Activated naive CD8-positive, alpha-beta T cell treated with anti-CD3 and anti-CD28 coated beads, Interleukin-2, amount 50 U/mL, for 24 hours (primary cell): Measurements from ENCODE around the gene EPS8L2.

Experiments used
- ATAC-seq: fragments of 150-1000 bp; cut with Tn5 transposase; one replicate; pipeline ENCODE4 v1.10.0; 2021
- DNase-seq: peaks from one replicate; pipeline ENCODE4 v3.0.0; 2021
- H3K27ac Mint-ChIP-seq: one replicate; pipeline ENCODE4 v1.8.0; 2021; ENCODE audit warnings: mild to moderate bottlenecking, mixed read lengths
- H3K27me3 Mint-ChIP-seq: one replicate; pipeline ENCODE4 v1.8.0; 2021; ENCODE audit warnings: mixed read lengths
- H3K36me3 Mint-ChIP-seq: one replicate; pipeline ENCODE4 v1.8.0; 2021; ENCODE audit warnings: low read depth, mixed read lengths
- H3K4me1 Mint-ChIP-seq: one replicate; pipeline ENCODE4 v1.8.0; 2021; ENCODE audit warnings: mixed read lengths
- H3K4me3 Mint-ChIP-seq: one replicate; pipeline ENCODE4 v1.8.0; 2021; ENCODE audit warnings: mild to moderate bottlenecking, moderate library complexity, mixed read lengths
- H3K9me3 Mint-ChIP-seq: one replicate; pipeline ENCODE4 v1.8.0; 2021; ENCODE audit warnings: mixed read lengths

EPS8L2 gene

GRCh38 chr11:694563-695287, 11.3 kb upstream of the EPS8L2 start, which contains the start of gene DEAF1:
DEAF1 (minus strand) TSS chr11:695222; CDS start chr11:695047, 175 bp downstream.
- Mint-ChIP-seq H3K4me3 (peak within 1 kb of the TSS; percentile 86), H3K4me1 (peaks cover 53% of the 10 kb centered on the region), H3K36me3 (peaks cover 5% of the 10 kb centered on the region), H3K27me3 (no peaks in the 10 kb centered on the region), H3K27ac (peak within 1 kb of the TSS; percentile 92), H3K9me3 (no peaks in the 10 kb centered on the region)
- peak; percentile 85 for ATAC-seq
- DNase-seq = peak; percentile 99

GRCh38 chr11:695288-695537, 10.8 kb upstream of the EPS8L2 start:
- DNase-seq = no peak
- H3K27ac Mint-ChIP-seq = peak overlapping the region; percentile 92
- no peaks in the 10 kb centered on the region for H3K27me3 Mint-ChIP-seq
- peak overlapping the region; percentile 86 for H3K4me3 Mint-ChIP-seq
- peaks cover 53% of the 10 kb centered on the region for H3K4me1 Mint-ChIP-seq
- no peak for ATAC-seq
- peaks cover 5% of the 10 kb centered on the region for H3K36me3 Mint-ChIP-seq
- no peaks in the 10 kb centered on the region for H3K9me3 Mint-ChIP-seq

GRCh38 chr11:695538-696248, 10.3 kb upstream of the EPS8L2 start, which contains the start of gene TMEM80:
TMEM80 (plus strand) TSS chr11:695816; CDS start chr11:695828, 12 bp downstream.
- Mint-ChIP-seq H3K27ac (peak within 1 kb of the TSS; percentile 92), H3K4me1 (peaks cover 50% of the 10 kb centered on the region)

GRCh38 chr11:696955-697491, 9.0 kb upstream of the EPS8L2 start:
- no peaks in the 10 kb centered on the region for H3K27me3 Mint-ChIP-seq
- ATAC-seq (no peak), DNase-seq (no peak)
- H3K36me3 Mint-ChIP-seq = peaks cover 3% of the 10 kb centered on the region
- H3K4me3 Mint-ChIP-seq = peak overlapping the region; percentile 86
- H3K27ac Mint-ChIP-seq = peak overlapping the region; percentile 39
- peaks cover 38% of the 10 kb centered on the region for H3K4me1 Mint-ChIP-seq
- no peaks in the 10 kb centered on the region for H3K9me3 Mint-ChIP-seq

More at GRCh38 chr11:695538-696248, 10.3 kb upstream of the EPS8L2 start, which contains the start of gene TMEM80:
- H3K27me3 Mint-ChIP-seq = no peaks in the 10 kb centered on the region
- peak; percentile 73 for ATAC-seq
- H3K9me3 Mint-ChIP-seq = no peaks in the 10 kb centered on the region
- peak within 1 kb of the TSS; percentile 86 for H3K4me3 Mint-ChIP-seq
- H3K36me3 Mint-ChIP-seq = peaks cover 4% of the 10 kb centered on the region
- peak; percentile 99 for DNase-seq

GRCh38 chr11:697811-698311, 8.2 kb upstream of the EPS8L2 start:
- Mint-ChIP-seq H3K27ac (peak overlapping the region; percentile 20), H3K27me3 (no peaks in the 10 kb centered on the region)
- ATAC-seq = no peak

GRCh38 chr11:698493-699115, 7.4 kb upstream of the EPS8L2 start:
- H3K36me3 Mint-ChIP-seq = peaks cover 2% of the 10 kb centered on the region
- no peaks in the 10 kb centered on the region for H3K27me3 Mint-ChIP-seq
- H3K27ac Mint-ChIP-seq = no peak overlapping the region
- no peaks in the 10 kb centered on the region for H3K9me3 Mint-ChIP-seq
- no peak for DNase-seq
- H3K4me1 Mint-ChIP-seq = peaks cover 25% of the 10 kb centered on the region
- no peak overlapping the region for H3K4me3 Mint-ChIP-seq
- no peak for ATAC-seq

More at GRCh38 chr11:697811-698311, 8.2 kb upstream of the EPS8L2 start:
- Mint-ChIP-seq H3K4me1 (peaks cover 32% of the 10 kb centered on the region), H3K9me3 (no peaks in the 10 kb centered on the region), H3K36me3 (peaks cover 3% of the 10 kb centered on the region), H3K4me3 (no peak overlapping the region)
- DNase-seq = no peak

- DNase-seq = no peak
- Mint-ChIP-seq H3K27ac (no peak overlapping the region), H3K9me3 (no peaks in the 10 kb centered on the region), H3K4me1 (peaks cover 23% of the 10 kb centered on the region), H3K27me3 (no peaks in the 10 kb centered on the region), H3K4me3 (no peak overlapping the region), H3K36me3 (peaks cover 2% of the 10 kb centered on the region)
- no peak for ATAC-seq
Observed at GRCh38 chr11:699116-699508, 6.9 kb upstream of the EPS8L2 start.

GRCh38 chr11:699753-700152, 6.3 kb upstream of the EPS8L2 start:
- ATAC-seq (no peak), DNase-seq (no peak)
- Mint-ChIP-seq H3K27me3 (no peaks in the 10 kb centered on the region), H3K4me3 (no peak overlapping the region), H3K36me3 (peaks cover 2% of the 10 kb centered on the region), H3K4me1 (peaks cover 23% of the 10 kb centered on the region), H3K9me3 (no peaks in the 10 kb centered on the region), H3K27ac (no peak overlapping the region)

- Mint-ChIP-seq H3K4me1 (peaks cover 19% of the 10 kb centered on the region), H3K4me3 (no peak overlapping the region), H3K27me3 (no peaks in the 10 kb centered on the region), H3K36me3 (peaks cover 2% of the 10 kb centered on the region), H3K9me3 (no peaks in the 10 kb centered on the region), H3K27ac (no peak overlapping the region)
- DNase-seq (no peak), ATAC-seq (no peak)
Observed at GRCh38 chr11:701741-702461, 4.1 kb upstream of the EPS8L2 start.

- Mint-ChIP-seq H3K4me3 (no peak overlapping the region), H3K4me1 (peaks cover 11% of the 10 kb centered on the region), H3K27ac (no peak overlapping the region), H3K9me3 (no peaks in the 10 kb centered on the region), H3K27me3 (peaks cover 6% of the 10 kb centered on the region), H3K36me3 (peaks cover 2% of the 10 kb centered on the region)
- DNase-seq = no peak
- ATAC-seq = no peak
Observed at GRCh38 chr11:702462-703461, 3.3 kb upstream of the EPS8L2 start.

GRCh38 chr11:703506-703905, 2.5 kb upstream of the EPS8L2 start:
- H3K27ac Mint-ChIP-seq = no peak overlapping the region
- H3K4me1 Mint-ChIP-seq = peaks cover 3% of the 10 kb centered on the region
- peaks cover 12% of the 10 kb centered on the region for H3K27me3 Mint-ChIP-seq
- H3K36me3 Mint-ChIP-seq = peaks cover 2% of the 10 kb centered on the region
- H3K4me3 Mint-ChIP-seq = no peak overlapping the region
- DNase-seq = no peak
- no peak for ATAC-seq
- H3K9me3 Mint-ChIP-seq = no peaks in the 10 kb centered on the region

- no peak for DNase-seq
- Mint-ChIP-seq H3K27me3 (peaks cover 12% of the 10 kb centered on the region), H3K36me3 (peaks cover 2% of the 10 kb centered on the region), H3K4me3 (no peak overlapping the region), H3K4me1 (peaks cover 3% of the 10 kb centered on the region), H3K9me3 (no peaks in the 10 kb centered on the region), H3K27ac (no peak overlapping the region)
- ATAC-seq = no peak
Observed at GRCh38 chr11:704228-704674, 1.8 kb upstream of the EPS8L2 start.
